Activated CD8-positive, alpha-beta memory T cell treated with anti-CD3 and anti-CD28 coated beads, Interleukin-2, amount 50 U/mL, for 1 hour (primary cell): ENCODE measurements around the gene STEAP2.

ENCODE experiments used
- DNase-seq: peaks from one replicate; pipeline ENCODE4 v3.0.0-alpha.2; 2020; ENCODE audit errors: extremely low read depth

The STEAP2 gene

GRCh38 chr7:90270431-90271178 lies 59.1 kb downstream of the STEAP2 start:
- no peak for DNase-seq

GRCh38 chr7:90271753-90272152 lies 60.2 kb downstream of the STEAP2 start:
- no peak for DNase-seq

- DNase-seq: no peak
These were observed 60.7 kb downstream of the STEAP2 start for GRCh38 chr7:90272242-90272641.

GRCh38 chr7:90274161-90274560 lies 62.6 kb downstream of the STEAP2 start:
- no peak for DNase-seq

- no peak for DNase-seq
These were observed 64.6 kb downstream of the STEAP2 start for GRCh38 chr7:90276033-90276728.
